Neural cell (in vitro differentiated cells): ENCODE data around the gene PRRX2. TPM values are rescaled to one million over a fixed set of nuclear protein-coding genes. Genes with fewer than 3 reads are reported as not detected.

ENCODE experiments used
- H2AFZ ChIP-seq: fragments of 200-600, 300-800 bp; sonication (generic), shearing (Covaris generic); 2 replicates; pipeline ENCODE4 v1.6.0; 2014; ENCODE audit warnings: low read depth, mild to moderate bottlenecking, antibody characterized with exemption, low read length, moderate library complexity
- H3F3A ChIP-seq: fragments of 200-600 bp; shearing (Covaris generic); 2 replicates; pipeline ENCODE4 v1.6.1; 2016; ENCODE audit warnings: mild to moderate bottlenecking, moderate library complexity, mixed read lengths, antibody characterized with exemption, low read length; ENCODE audit not compliant: insufficient read depth, poor library complexity, severe bottlenecking
- H3K27ac ChIP-seq: fragments of 200-600, 300-800 bp; sonication (generic), shearing (Covaris generic); 2 replicates; pipeline ENCODE4 v1.5.1; 2014; ENCODE audit warnings: mild to moderate bottlenecking, low read length, moderate library complexity
- H3K27me3 ChIP-seq: fragments of 300-800, 200-600 bp; sonication (generic), shearing (Covaris generic); 2 replicates; pipeline ENCODE4 v1.6.0; 2014; ENCODE audit warnings: mild to moderate bottlenecking, low read depth, low read length, moderate library complexity; ENCODE audit not compliant: insufficient read depth
- H3K36me3 ChIP-seq: fragments of 300-800, 200-600 bp; sonication (generic), shearing (Covaris generic); 2 replicates; pipeline ENCODE4 v1.5.1; 2014; ENCODE audit warnings: mild to moderate bottlenecking, antibody characterized with exemption, low read length, moderate library complexity; ENCODE audit not compliant: insufficient read depth
- H3K4me2 ChIP-seq: fragments of 300-800, 200-600 bp; sonication (generic), shearing (Covaris generic); 2 replicates; pipeline ENCODE4 v1.6.0; 2014; ENCODE audit warnings: mild to moderate bottlenecking, low read length
- H3K4me3 ChIP-seq: fragments of 300-800, 200-600 bp; sonication (generic), shearing (Covaris generic); 2 replicates; pipeline ENCODE4 v1.5.1; 2014; ENCODE audit warnings: mild to moderate bottlenecking, low read length, moderate library complexity
- H3K79me2 ChIP-seq: fragments of 200-600 bp; shearing (Covaris generic); replicated peaks from 2 replicates; pipeline ENCODE4 v1.6.0; 2014; ENCODE audit warnings: mild to moderate bottlenecking, low read length, moderate library complexity; ENCODE audit not compliant: insufficient read depth
- H3K9ac ChIP-seq: fragments of 300-800, 200-600 bp; sonication (generic), shearing (Covaris generic); 2 replicates; pipeline ENCODE4 v1.6.1; 2016; ENCODE audit warnings: mild to moderate bottlenecking, low read length, mixed read lengths
- H3K9me2 ChIP-seq: fragments of 200-600 bp; shearing (Covaris generic); 2 replicates; pipeline ENCODE4 v1.6.1; 2016; ENCODE audit warnings: mild to moderate bottlenecking, low read length, mixed read lengths; ENCODE audit not compliant: insufficient read depth
- H3K9me3 ChIP-seq: fragments of 200-600, 300-800 bp; sonication (generic), shearing (Covaris generic); 2 replicates; pipeline ENCODE4 v1.6.1; 2016; ENCODE audit warnings: mild to moderate bottlenecking, mixed run types, low read length, moderate library complexity, mixed read lengths
- H4K20me1 ChIP-seq: fragments of 200-600 bp; shearing (Covaris generic); 2 replicates; pipeline ENCODE4 v1.6.1; 2016; ENCODE audit warnings: mild to moderate bottlenecking, mixed run types; ENCODE audit not compliant: insufficient read depth
- EP300 ChIP-seq: fragments of 450-650 bp; conservative IDR thresholded peaks from 2 replicates; pipeline ENCODE4 v1.6.1; 2014; ENCODE audit warnings: antibody characterized with exemption, mild to moderate bottlenecking, moderate library complexity; ENCODE audit not compliant: poor library complexity, severe bottlenecking
- EZH2 ChIP-seq: fragments of 200-600, 300-800 bp; shearing (Covaris generic), sonication (generic); IDR thresholded peaks from 2 replicates; pipeline ENCODE4 v1.6.1; 2014; ENCODE audit warnings: antibody characterized with exemption, low read length, borderline replicate concordance, mild to moderate bottlenecking; ENCODE audit not compliant: insufficient read depth, poor library complexity, severe bottlenecking
- MXI1 ChIP-seq: fragments of 450-650 bp; conservative IDR thresholded peaks from 2 replicates; pipeline ENCODE4 v1.6.1; 2014; ENCODE audit warnings: antibody characterized with exemption, mild to moderate bottlenecking; ENCODE audit not compliant: poor library complexity, severe bottlenecking
- POLR2AphosphoS5 ChIP-seq: IDR thresholded peaks from 2 replicates; pipeline ENCODE4 v1.6.1; 2012
- RAD21 ChIP-seq: fragments of 450-650 bp; conservative IDR thresholded peaks from 2 replicates; pipeline ENCODE4 v1.6.1; 2014; ENCODE audit warnings: antibody characterized with exemption, mild to moderate bottlenecking, moderate library complexity
- SMC3 ChIP-seq: fragments of 450-650 bp; conservative IDR thresholded peaks from 2 replicates; pipeline ENCODE4 v1.6.1; 2014; ENCODE audit warnings: antibody characterized with exemption, mild to moderate bottlenecking, moderate library complexity; ENCODE audit not compliant: poor library complexity
- TAF1 ChIP-seq: IDR thresholded peaks from 2 replicates; pipeline ENCODE4 v1.6.1; 2012; ENCODE audit warnings: low read depth
- polyA plus RNA-seq: library from polyadenylated mRNA; depleted of rRNA; stranded (reverse); fragments of >200 nt; gene quantifications from 2 replicates; pipeline ENCODE4 v1.2.3, GENCODE V29; 2014
- TF ChIP-seq, protein P1 (sequence below): fragments of 450-650 bp; IDR thresholded peaks from 2 replicates; pipeline ENCODE4 v1.5.1; 2014; ENCODE audit warnings: antibody characterized with exemption, mild to moderate bottlenecking, moderate library complexity; ENCODE audit not compliant: poor library complexity, severe bottlenecking
- TF ChIP-seq, protein P2 (sequence below): IDR thresholded peaks from 2 replicates; pipeline ENCODE4 v1.6.1; 2012; ENCODE audit warnings: borderline replicate concordance

PRRX2 gene
- polyA plus RNA-seq, 1 donor from 2014 or later, result not detected

DNA sequence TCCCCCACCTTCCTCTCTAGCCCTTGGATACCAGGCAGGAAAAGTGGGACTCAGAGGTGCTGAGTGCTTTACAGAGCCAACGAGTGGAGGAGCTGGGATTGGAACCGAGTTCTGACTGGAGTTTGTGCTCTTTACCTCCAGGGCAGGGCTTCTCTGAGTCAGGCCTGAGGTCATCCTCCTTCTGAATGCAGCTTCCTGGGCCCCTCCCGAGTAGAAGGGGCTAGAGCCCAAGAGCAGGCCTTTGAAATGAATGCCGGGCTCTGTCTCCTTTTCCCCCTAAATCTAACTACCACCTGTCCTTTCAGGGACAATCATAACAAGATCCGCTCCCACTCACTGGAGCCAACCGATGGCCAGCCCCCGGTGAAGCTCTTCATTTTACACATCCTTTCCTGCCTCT, 74.7 kb downstream of the PRRX2 start:
- TF ChIP-seq SMC3 (no peak), TAF1 (no peak), RAD21 (no peak), POLR2AphosphoS5 (no peak), MXI1 (no peak), EP300 (no peak), EZH2 (no peak)
- TF ChIP-seq, protein P1, sequence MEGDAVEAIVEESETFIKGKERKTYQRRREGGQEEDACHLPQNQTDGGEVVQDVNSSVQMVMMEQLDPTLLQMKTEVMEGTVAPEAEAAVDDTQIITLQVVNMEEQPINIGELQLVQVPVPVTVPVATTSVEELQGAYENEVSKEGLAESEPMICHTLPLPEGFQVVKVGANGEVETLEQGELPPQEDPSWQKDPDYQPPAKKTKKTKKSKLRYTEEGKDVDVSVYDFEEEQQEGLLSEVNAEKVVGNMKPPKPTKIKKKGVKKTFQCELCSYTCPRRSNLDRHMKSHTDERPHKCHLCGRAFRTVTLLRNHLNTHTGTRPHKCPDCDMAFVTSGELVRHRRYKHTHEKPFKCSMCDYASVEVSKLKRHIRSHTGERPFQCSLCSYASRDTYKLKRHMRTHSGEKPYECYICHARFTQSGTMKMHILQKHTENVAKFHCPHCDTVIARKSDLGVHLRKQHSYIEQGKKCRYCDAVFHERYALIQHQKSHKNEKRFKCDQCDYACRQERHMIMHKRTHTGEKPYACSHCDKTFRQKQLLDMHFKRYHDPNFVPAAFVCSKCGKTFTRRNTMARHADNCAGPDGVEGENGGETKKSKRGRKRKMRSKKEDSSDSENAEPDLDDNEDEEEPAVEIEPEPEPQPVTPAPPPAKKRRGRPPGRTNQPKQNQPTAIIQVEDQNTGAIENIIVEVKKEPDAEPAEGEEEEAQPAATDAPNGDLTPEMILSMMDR, result no peak
- no peak overlapping the region for H2AFZ ChIP-seq

DNA sequence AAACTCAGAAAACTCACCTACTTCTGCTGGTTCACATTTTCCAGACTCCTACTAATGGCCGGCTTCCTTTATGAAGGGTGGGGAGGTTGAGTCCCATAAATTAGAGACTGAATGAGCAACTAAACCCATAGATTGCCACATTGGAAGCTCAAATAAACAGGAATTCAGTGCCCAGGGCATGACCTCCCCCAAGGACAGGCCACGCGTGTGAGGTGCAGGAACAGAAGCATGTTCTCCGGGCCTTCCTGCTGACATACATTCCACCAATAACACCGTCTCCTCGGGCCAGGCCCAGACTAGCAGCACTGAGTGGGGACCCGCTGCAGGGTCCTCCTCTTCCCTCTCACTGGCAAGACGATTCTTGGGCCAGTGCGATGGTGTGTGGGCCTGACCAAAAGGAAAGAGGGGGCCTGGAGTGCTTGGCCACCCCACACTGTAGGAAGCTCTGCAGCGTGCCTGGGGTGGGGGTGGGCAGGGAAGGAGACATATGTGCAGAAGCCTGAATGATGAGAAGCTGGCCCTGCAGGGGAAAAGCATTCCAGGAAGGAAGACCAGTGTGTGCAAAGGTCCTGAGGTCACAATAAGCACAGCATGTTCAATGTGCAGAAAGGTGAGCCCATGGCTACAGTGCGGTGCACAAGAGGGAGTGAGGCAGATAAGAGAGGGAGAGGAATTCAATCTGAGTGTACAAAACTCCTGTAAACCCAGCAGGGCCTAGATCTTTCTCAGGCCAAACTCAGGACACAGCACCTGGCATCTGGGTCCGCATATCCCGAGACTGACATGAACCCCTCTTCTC, 75.4 kb downstream of the PRRX2 start:
- no peaks in the 10 kb centered on the region for H3K9me3 ChIP-seq
- H3K79me2 ChIP-seq, result no peaks in the 10 kb centered on the region
- no peaks in the 10 kb centered on the region for H4K20me1 ChIP-seq
- H3F3A ChIP-seq, result no peaks in the 10 kb centered on the region
- no peak overlapping the region for H3K4me3 ChIP-seq
- no peak overlapping the region for H3K27ac ChIP-seq
- peaks cover 4% of the 10 kb centered on the region for H3K27me3 ChIP-seq
- H3K4me2 ChIP-seq, result no peak overlapping the region
- no peak overlapping the region for H2AFZ ChIP-seq
- TF ChIP-seq EZH2, result no peak
- TF ChIP-seq SMC3, result no peak
- TF ChIP-seq, protein P1, result no peak
- no peak for TF ChIP-seq EP300
- TF ChIP-seq MXI1, result no peak
- no peak for TF ChIP-seq POLR2AphosphoS5
- TF ChIP-seq, protein P2, sequence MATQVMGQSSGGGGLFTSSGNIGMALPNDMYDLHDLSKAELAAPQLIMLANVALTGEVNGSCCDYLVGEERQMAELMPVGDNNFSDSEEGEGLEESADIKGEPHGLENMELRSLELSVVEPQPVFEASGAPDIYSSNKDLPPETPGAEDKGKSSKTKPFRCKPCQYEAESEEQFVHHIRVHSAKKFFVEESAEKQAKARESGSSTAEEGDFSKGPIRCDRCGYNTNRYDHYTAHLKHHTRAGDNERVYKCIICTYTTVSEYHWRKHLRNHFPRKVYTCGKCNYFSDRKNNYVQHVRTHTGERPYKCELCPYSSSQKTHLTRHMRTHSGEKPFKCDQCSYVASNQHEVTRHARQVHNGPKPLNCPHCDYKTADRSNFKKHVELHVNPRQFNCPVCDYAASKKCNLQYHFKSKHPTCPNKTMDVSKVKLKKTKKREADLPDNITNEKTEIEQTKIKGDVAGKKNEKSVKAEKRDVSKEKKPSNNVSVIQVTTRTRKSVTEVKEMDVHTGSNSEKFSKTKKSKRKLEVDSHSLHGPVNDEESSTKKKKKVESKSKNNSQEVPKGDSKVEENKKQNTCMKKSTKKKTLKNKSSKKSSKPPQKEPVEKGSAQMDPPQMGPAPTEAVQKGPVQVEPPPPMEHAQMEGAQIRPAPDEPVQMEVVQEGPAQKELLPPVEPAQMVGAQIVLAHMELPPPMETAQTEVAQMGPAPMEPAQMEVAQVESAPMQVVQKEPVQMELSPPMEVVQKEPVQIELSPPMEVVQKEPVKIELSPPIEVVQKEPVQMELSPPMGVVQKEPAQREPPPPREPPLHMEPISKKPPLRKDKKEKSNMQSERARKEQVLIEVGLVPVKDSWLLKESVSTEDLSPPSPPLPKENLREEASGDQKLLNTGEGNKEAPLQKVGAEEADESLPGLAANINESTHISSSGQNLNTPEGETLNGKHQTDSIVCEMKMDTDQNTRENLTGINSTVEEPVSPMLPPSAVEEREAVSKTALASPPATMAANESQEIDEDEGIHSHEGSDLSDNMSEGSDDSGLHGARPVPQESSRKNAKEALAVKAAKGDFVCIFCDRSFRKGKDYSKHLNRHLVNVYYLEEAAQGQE, result no peak
- TF ChIP-seq RAD21, result no peak
- TF ChIP-seq TAF1, result no peak
- no peaks in the 10 kb centered on the region for H3K36me3 ChIP-seq
- H3K9me2 ChIP-seq, result no peaks in the 10 kb centered on the region
- H3K9ac ChIP-seq, result no peak overlapping the region

More for the DNA sequence above, 74.7 kb downstream of the PRRX2 start:
- Histone ChIP-seq H3K4me3 (no peak overlapping the region), H3K36me3 (no peaks in the 10 kb centered on the region), H3K4me2 (no peak overlapping the region), H3K9me2 (no peaks in the 10 kb centered on the region), H3K27me3 (peaks cover 4% of the 10 kb centered on the region), H3K79me2 (no peaks in the 10 kb centered on the region), H3F3A (no peaks in the 10 kb centered on the region), H3K9ac (no peak overlapping the region), H3K27ac (no peak overlapping the region), H3K9me3 (no peaks in the 10 kb centered on the region), H4K20me1 (no peaks in the 10 kb centered on the region)
